GM21423 (cell line): ENCODE measurements around the gene ASB18.
"Not testable (repeated sequence)": the region's sequence is repeated elsewhere in the genome, so short reads cannot be mapped to it uniquely, and the experiment has no call there.

Source experiments
- ATAC-seq: cut with Tn5 transposase; IDR thresholded peaks from one replicate; pipeline ENCODE4 v1.9.1; 2021; ENCODE audit warnings: mild to moderate bottlenecking, moderate library complexity; ENCODE audit not compliant: unreplicated experiment

Gene ASB18

GRCh38 chr2:236287656-236288055, 23.4 kb upstream of the ASB18 start:
- ATAC-seq: no peak

DNA sequence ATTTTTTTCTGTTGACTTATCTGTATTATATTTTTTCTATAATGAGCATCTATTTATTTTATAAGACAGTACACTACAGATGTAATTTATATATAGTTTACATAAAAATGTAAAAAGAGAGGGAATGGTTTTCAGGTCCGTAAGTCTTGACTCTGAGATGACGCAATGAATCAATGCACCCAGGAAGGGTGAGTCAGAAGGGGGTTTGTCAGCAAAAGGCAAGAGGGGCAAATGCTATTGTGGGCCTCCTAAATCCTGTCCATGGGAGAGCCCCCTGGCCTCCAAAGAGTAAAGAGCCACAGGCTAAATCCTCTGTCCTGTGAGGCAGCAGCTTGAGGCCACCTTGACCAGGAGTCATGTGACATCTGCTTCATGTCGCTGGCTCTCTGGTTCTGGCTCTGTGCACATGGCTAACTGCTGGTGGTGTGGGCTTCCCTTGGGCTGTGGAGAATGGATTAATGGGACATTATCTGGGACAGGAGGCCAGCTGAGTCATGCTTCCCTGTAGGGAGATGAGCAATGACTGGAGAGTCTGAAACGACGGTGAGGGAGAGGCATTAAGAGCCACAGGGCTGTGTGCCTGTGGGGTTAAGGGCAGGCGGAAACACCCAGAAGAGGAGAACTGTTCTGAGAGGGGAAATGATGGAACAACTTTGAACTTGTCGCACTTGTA, 22.8 kb upstream of the ASB18 start:
- no peak for ATAC-seq

DNA sequence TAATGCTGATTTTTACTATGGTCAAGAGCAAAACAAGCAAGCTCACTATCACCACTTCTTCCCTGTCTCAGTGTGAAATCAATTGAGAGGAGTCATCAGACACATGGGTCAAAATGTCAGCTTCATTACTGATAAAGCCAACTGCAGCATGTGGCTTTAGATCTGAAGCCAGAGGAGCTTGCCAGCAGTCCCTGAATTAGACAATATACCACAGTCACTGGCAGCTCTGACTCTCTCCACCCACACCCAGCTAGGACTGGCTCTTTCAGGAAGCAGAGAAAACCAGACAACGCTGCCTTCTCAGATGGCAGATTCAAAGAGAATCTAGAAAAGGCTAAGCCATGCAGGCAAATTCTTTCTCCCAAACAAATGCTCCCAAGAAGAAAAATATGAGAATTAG, 20.0 kb upstream of the ASB18 start:
- ATAC-seq: no peak

DNA sequence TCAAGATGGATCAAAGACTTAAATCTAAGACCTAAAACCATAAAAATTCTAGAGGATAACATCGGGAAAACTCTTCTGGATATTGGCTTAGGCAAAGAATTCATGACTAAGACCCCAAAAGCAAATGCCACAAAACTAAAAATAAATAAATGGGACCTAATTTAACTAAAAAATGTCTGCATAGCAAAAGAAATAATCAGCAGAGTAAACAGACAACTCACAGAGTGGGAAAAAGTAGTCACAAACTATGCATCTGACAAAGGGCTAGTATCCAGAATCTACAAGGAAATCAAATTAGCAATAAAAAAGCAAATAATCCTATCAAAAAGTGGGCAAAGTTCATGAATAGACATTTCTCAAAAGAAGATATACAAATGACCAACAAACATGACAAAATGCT, 18.2 kb upstream of the ASB18 start:
- no peak for ATAC-seq

- ATAC-seq: no peak
Observed at GRCh38 chr2:236281423-236281822, 17.2 kb upstream of the ASB18 start.

GRCh38 chr2:236273126-236273525, 8.9 kb upstream of the ASB18 start:
- no peak for ATAC-seq

- no peak for ATAC-seq
Observed at GRCh38 chr2:236271851-236272250, 7.6 kb upstream of the ASB18 start.

DNA sequence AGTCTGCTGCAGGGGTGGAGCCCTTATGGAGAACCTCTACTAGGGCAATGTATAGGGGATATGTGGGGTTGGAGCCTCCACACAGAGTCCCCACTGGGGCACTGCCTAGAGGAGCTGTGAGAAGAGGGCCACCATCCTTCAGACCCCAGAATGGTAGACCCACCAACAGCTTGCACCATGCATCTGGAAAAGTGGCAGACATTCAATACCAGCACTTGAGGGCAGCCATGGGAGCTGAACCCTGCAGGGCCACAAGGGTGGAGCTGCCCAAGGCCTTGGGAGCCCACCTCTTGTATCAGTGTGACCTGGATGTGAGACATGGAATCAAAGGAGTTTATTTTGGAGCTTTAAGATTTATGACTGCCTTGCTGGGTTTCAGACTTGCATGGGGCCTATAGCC, 5.7 kb upstream of the ASB18 start:
- not testable (repeated sequence) for ATAC-seq

- no peak for ATAC-seq
Observed at GRCh38 chr2:236265675-236266074, 1.5 kb upstream of the ASB18 start.

- ATAC-seq: no peak
Observed at GRCh38 chr2:236262238-236262637, 2.0 kb downstream of the ASB18 start.

DNA sequence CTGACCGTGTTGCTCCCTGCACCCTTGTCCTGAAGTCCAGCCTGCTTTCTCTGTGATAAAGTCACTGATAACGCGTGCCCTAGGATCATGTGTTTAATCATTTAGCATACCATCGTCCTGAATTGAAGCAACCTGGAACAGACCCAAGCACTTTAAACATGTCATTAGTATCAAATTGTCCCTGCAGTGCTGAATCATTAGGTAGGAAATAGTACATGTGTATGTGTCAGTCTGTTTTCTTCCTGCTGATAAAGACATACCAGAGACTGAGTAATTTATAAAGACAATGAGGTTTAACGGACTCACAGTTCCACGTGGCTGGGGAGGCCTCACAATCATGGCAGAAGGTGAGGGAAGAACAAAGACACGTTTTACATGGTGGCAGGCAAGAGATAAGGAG, 2.8 kb downstream of the ASB18 start:
- no peak for ATAC-seq

GRCh38 chr2:236259371-236259770, 4.8 kb downstream of the ASB18 start:
- ATAC-seq: no peak

DNA sequence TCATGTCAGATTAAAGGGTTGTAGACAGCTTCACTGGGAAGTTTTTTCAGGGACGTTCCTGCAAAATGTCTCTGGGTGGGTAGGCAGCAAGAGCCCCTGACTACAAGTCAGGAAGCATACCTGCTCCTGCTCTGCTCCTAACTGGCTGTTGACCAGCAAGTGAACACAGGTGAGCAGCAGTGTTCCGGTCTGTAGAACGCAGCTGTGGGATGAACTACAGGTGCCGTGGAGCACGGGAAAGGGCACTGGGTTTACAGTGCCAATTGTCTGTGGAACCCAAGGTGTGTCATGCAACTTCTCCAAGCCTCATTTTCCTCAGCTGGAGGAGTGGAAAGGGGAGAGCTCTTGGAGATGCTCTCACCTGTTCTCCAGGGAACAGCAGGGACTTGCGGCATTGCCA, 6.6 kb downstream of the ASB18 start:
- no peak for ATAC-seq

- ATAC-seq: no peak
Observed at GRCh38 chr2:236257136-236257535, 7.1 kb downstream of the ASB18 start.

- ATAC-seq: no peak
Observed at GRCh38 chr2:236256366-236256985, 7.7 kb downstream of the ASB18 start.

DNA sequence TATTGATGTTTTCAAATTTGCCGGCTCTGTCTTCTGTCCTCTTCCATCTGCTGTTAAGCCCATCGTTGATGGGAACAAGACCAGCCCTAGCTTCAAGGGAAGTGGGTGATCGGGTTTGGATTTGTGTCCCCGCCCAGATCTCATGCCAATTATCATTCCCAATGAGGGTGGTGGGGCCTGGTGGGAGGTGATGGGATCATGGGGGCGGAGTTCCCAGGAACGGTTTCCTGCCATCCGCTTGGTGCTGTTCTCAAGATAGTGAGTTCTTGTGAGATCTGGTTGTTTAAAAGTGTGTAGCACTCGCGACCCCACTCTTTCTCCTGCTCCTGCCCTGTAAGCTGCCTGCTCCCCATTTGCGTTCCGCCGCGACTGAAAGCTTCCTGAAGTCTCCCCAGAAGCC, 9.5 kb downstream of the ASB18 start:
- ATAC-seq: no peak

GRCh38 chr2:236254001-236254400, 10.2 kb downstream of the ASB18 start:
- no peak for ATAC-seq

DNA sequence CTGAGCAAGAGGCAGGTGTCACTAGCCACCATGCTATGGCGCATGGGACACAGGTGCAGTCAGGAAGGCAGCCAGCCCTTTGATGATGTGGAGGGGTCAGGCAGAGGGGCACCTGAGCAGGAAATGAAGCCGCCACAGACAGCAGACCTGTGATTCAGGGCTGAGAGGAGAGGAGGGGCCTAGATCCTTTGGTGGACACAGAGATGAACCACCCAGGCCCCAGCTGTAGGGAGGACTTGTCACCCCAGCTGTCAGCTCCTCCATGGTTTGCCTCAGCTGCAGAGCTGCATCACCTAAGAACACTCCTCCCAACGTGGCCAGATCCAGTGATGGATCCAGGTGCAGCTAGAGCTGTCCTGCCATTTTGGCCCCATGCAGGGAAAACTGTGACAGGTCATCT, 11.6 kb downstream of the ASB18 start:
- ATAC-seq: no peak

GRCh38 chr2:236250909-236251579, 13.2 kb downstream of the ASB18 start:
- no peak for ATAC-seq

- no peak for ATAC-seq
Observed at GRCh38 chr2:236250286-236250685, 13.9 kb downstream of the ASB18 start.

GRCh38 chr2:236249066-236249465, 15.1 kb downstream of the ASB18 start:
- no peak for ATAC-seq

DNA sequence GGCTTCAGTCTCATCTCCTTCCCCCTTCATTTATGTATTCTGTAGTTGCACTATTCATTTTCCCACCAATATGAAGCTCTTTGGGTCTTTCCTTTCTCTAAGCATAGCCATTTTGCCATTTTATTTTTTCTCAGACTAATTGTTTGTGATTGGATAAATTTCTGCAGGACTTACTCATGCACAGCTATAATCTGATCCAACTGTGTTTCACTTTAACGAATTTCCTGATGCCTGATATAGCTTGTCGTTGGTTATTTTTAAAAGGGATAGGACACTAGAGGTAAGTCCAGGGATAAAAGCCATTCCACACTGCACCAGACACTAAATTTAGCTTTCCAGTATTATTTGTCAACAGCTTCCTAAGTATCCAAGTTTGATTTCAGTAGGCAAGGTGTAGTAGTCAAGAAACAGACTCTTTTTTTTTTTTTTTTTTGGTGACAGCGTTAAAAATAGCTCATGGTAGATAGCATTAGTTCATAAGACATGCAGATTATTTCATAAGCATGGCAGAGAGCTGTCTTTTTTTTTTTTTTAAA, 17.4 kb downstream of the ASB18 start:
- ATAC-seq: no peak
